ENCODE results near the gene RENBP.

DNA sequence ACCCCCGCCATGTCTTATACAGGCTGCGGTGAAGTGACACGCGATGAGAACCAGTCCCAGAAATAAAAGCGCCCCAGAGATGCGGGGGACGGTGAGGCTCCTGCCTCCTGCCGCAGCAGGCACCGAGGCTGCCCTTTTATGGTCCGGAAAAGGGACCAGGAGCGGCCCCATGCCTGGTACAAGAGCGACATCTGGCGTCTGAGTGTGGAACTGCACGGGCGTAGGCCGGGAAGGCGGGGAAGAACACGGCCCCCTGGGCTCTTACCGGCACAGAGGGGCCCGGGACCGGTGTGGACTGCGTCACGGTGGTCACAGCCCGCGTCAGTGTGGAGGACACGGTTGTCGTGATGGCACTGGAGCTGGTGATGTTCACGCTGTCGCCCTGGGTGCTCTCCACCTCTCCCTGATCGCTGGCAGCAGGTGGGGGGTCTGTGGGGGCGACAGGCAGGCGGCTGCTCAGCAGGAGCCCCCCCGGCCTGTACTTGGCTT, 8.9 kb upstream of the RENBP start:
- TF ChIP-seq, protein P1, sequence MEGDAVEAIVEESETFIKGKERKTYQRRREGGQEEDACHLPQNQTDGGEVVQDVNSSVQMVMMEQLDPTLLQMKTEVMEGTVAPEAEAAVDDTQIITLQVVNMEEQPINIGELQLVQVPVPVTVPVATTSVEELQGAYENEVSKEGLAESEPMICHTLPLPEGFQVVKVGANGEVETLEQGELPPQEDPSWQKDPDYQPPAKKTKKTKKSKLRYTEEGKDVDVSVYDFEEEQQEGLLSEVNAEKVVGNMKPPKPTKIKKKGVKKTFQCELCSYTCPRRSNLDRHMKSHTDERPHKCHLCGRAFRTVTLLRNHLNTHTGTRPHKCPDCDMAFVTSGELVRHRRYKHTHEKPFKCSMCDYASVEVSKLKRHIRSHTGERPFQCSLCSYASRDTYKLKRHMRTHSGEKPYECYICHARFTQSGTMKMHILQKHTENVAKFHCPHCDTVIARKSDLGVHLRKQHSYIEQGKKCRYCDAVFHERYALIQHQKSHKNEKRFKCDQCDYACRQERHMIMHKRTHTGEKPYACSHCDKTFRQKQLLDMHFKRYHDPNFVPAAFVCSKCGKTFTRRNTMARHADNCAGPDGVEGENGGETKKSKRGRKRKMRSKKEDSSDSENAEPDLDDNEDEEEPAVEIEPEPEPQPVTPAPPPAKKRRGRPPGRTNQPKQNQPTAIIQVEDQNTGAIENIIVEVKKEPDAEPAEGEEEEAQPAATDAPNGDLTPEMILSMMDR (IDR thresholded peaks at IDR 0.05; ENCODE audit: low read length), result peak; percentile 86
- TF ChIP-seq EZH2 (optimal IDR thresholded peaks at IDR 0.05; ENCODE audit: low read depth, low read length), result no peak
- no peak for TF ChIP-seq EZH2phosphoT487 (IDR thresholded peaks at IDR 0.05; ENCODE audit: low read length)

All from MM.1S (cell line).